Measurements from ENCODE around the gene RABEPK.

Gene RABEPK

GRCh38 chr9:125239631-125240597 is 39.6 kb downstream of the RABEPK start:
- Histone ChIP-seq H4K8ac (ENCODE audit: low read depth, low read length) (no peak overlapping the region), H2AK5ac (ENCODE audit: low read depth, low read length) (no peak overlapping the region), H2BK120ac (ENCODE audit: low read depth, low read length) (no peak overlapping the region), H2BK12ac (ENCODE audit: low read length) (no peak overlapping the region), H3K79me1 (ENCODE audit: low read depth, low read length) (peaks cover 6% of the 10 kb centered on the region), H3K4me2 (ENCODE audit: insufficient read depth, low read length, poor library complexity, severe bottlenecking) (peak overlapping the region; percentile 64), H3K23ac (ENCODE audit: low read depth, low read length, poor library complexity) (no peak overlapping the region), H2BK5ac (ENCODE audit: low read length) (no peak overlapping the region), H4K91ac (ENCODE audit: low read depth, low read length, poor library complexity) (no peak overlapping the region), H3K9me3 (replicated peaks in 1 of 2; ENCODE audit: control insufficient read depth in 2 of 2, insufficient read depth in 1 of 2, low read depth in 1 of 2, low read length in 2 of 2) (no peaks in the 10 kb centered on the region), H3K14ac (ENCODE audit: low read length) (no peak overlapping the region), H3K27ac (replicated peaks; ENCODE audit: low read length) (no peak overlapping the region), H2AFZ (ENCODE audit: low read length) (no peak overlapping the region), H3K4ac (ENCODE audit: low read length) (no peak overlapping the region), H3K9ac (ENCODE audit: low read depth, low read length, poor library complexity) (no peak overlapping the region), H2BK15ac (ENCODE audit: low read length) (no peak overlapping the region), H3K27me3 (ENCODE audit: control insufficient read depth in 3 of 3, insufficient read depth in 3 of 3, low read depth in 1 of 3, low read length in 3 of 3) (no peaks in the 10 kb centered on the region), H3K4me1 (ENCODE audit: control insufficient read depth in 2 of 2, insufficient read depth in 1 of 2, low read depth in 1 of 2, low read length in 2 of 2) (peaks cover 6 to 9% of the 10 kb centered on the region in 2 donors), H3K4me3 (ENCODE audit: low read length in 2 of 2) (peak overlapping the region; percentile 94 to 98), H3K18ac (ENCODE audit: low read length) (no peak overlapping the region), H3K36me3 (replicated peaks in 1 of 2; ENCODE audit: control insufficient read depth in 2 of 2, insufficient read depth in 2 of 2, low read length in 2 of 2) (peaks cover 17 to 57% of the 10 kb centered on the region in 2 donors)
- no peak for DNase-seq (ENCODE audit: low spot score)
- no CpG with 5 or more reads among the region's 8 CpGs for WGBS, 2 donors (ENCODE audit: extremely low coverage in 2 of 2, insufficient read length in 2 of 2, insufficient replicate concordance in 1 of 2)

GRCh38 chr9:125240649-125240999 is 40.3 kb downstream of the RABEPK start:
- no peak overlapping the region for H3K4ac ChIP-seq (ENCODE audit: low read length)
- H3K14ac ChIP-seq (ENCODE audit: low read length): peak overlapping the region; percentile 77
- H2AK5ac ChIP-seq (ENCODE audit: low read depth, low read length): peak overlapping the region; percentile 79
- peaks cover 17 to 50% of the 10 kb centered on the region in 2 donors for H3K36me3 ChIP-seq (replicated peaks in 1 of 2; ENCODE audit: control insufficient read depth in 2 of 2, insufficient read depth in 2 of 2, low read length in 2 of 2)
- peak overlapping the region; percentile 94 to 98 for H3K4me3 ChIP-seq (ENCODE audit: low read length in 2 of 2)
- H2AFZ ChIP-seq (ENCODE audit: low read length): peak overlapping the region; percentile 87
- peak overlapping the region; percentile 100 for H3K23ac ChIP-seq (ENCODE audit: low read depth, low read length, poor library complexity)
- peak; percentile 23 for DNase-seq (ENCODE audit: low spot score)
- H2BK12ac ChIP-seq (ENCODE audit: low read length): no peak overlapping the region
- H2BK15ac ChIP-seq (ENCODE audit: low read length): peak overlapping the region; percentile 27
- peak overlapping the region; percentile 100 for H3K9ac ChIP-seq (ENCODE audit: low read depth, low read length, poor library complexity)
- peaks cover 6 to 9% of the 10 kb centered on the region in 2 donors for H3K4me1 ChIP-seq (ENCODE audit: control insufficient read depth in 2 of 2, insufficient read depth in 1 of 2, low read depth in 1 of 2, low read length in 2 of 2)
- H3K4me2 ChIP-seq (ENCODE audit: insufficient read depth, low read length, poor library complexity, severe bottlenecking): peak overlapping the region; percentile 64
- H3K27me3 ChIP-seq (ENCODE audit: control insufficient read depth in 3 of 3, insufficient read depth in 3 of 3, low read depth in 1 of 3, low read length in 3 of 3): no peaks in the 10 kb centered on the region
- no peak overlapping the region for H2BK120ac ChIP-seq (ENCODE audit: low read depth, low read length)
- H4K91ac ChIP-seq (ENCODE audit: low read depth, low read length, poor library complexity): peak overlapping the region; percentile 86
- H3K9me3 ChIP-seq (replicated peaks in 1 of 2; ENCODE audit: control insufficient read depth in 2 of 2, insufficient read depth in 1 of 2, low read depth in 1 of 2, low read length in 2 of 2): no peaks in the 10 kb centered on the region
- H3K27ac ChIP-seq (replicated peaks; ENCODE audit: low read length): peak overlapping the region; percentile 65
- peaks cover 6% of the 10 kb centered on the region for H3K79me1 ChIP-seq (ENCODE audit: low read depth, low read length)
- peak overlapping the region; percentile 97 for H3K18ac ChIP-seq (ENCODE audit: low read length)
- peak overlapping the region; percentile 70 for H4K8ac ChIP-seq (ENCODE audit: low read depth, low read length)
- peak overlapping the region; percentile 84 for H2BK5ac ChIP-seq (ENCODE audit: low read length)
- no CpG with 5 or more reads among the region's 33 CpGs for WGBS, 2 donors (ENCODE audit: extremely low coverage in 2 of 2, insufficient read length in 2 of 2, insufficient replicate concordance in 1 of 2)

- peak; percentile 99 for DNase-seq (ENCODE audit: low spot score)
- peak within 1 kb of the TSS; percentile 79 for H2AK5ac ChIP-seq (ENCODE audit: low read depth, low read length)
- H2BK15ac ChIP-seq (ENCODE audit: low read length): peak within 1 kb of the TSS; percentile 53
- no peaks in the 10 kb centered on the region for H3K9me3 ChIP-seq (replicated peaks in 1 of 2; ENCODE audit: control insufficient read depth in 2 of 2, insufficient read depth in 1 of 2, low read depth in 1 of 2, low read length in 2 of 2)
- peak within 1 kb of the TSS; percentile 70 for H3K27ac ChIP-seq (replicated peaks; ENCODE audit: low read length)
- no CpG with 5 or more reads among the region's 59 CpGs for WGBS, 2 donors (ENCODE audit: extremely low coverage in 2 of 2, insufficient read length in 2 of 2, insufficient replicate concordance in 1 of 2)
- H3K4me1 ChIP-seq (ENCODE audit: control insufficient read depth in 2 of 2, insufficient read depth in 1 of 2, low read depth in 1 of 2, low read length in 2 of 2): peaks cover 6 to 9% of the 10 kb centered on the region in 2 donors
- peaks cover 14 to 44% of the 10 kb centered on the region in 2 donors for H3K36me3 ChIP-seq (replicated peaks in 1 of 2; ENCODE audit: control insufficient read depth in 2 of 2, insufficient read depth in 2 of 2, low read length in 2 of 2)
- H3K79me1 ChIP-seq (ENCODE audit: low read depth, low read length): peaks cover 6% of the 10 kb centered on the region
- no peak within 1 kb of the TSS for H2BK12ac ChIP-seq (ENCODE audit: low read length)
- peak within 1 kb of the TSS; percentile 70 for H4K8ac ChIP-seq (ENCODE audit: low read depth, low read length)
- peak within 1 kb of the TSS; percentile 94 to 98 for H3K4me3 ChIP-seq (ENCODE audit: low read length in 2 of 2)
- peak within 1 kb of the TSS; percentile 86 for H4K91ac ChIP-seq (ENCODE audit: low read depth, low read length, poor library complexity)
- H3K23ac ChIP-seq (ENCODE audit: low read depth, low read length, poor library complexity): peak within 1 kb of the TSS; percentile 100
- H3K4ac ChIP-seq (ENCODE audit: low read length): peak within 1 kb of the TSS; percentile 4
- H3K27me3 ChIP-seq (ENCODE audit: control insufficient read depth in 3 of 3, insufficient read depth in 3 of 3, low read depth in 1 of 3, low read length in 3 of 3): no peaks in the 10 kb centered on the region
- peak within 1 kb of the TSS; percentile 77 for H3K14ac ChIP-seq (ENCODE audit: low read length)
- H3K9ac ChIP-seq (ENCODE audit: low read depth, low read length, poor library complexity): peak within 1 kb of the TSS; percentile 100
- H2BK5ac ChIP-seq (ENCODE audit: low read length): peak within 1 kb of the TSS; percentile 84
- peak within 1 kb of the TSS; percentile 97 for H3K18ac ChIP-seq (ENCODE audit: low read length)
- H2AFZ ChIP-seq (ENCODE audit: low read length): peak within 1 kb of the TSS; percentile 87
- peak within 1 kb of the TSS; percentile 86 for H3K4me2 ChIP-seq (ENCODE audit: insufficient read depth, low read length, poor library complexity, severe bottlenecking)
- H2BK120ac ChIP-seq (ENCODE audit: low read depth, low read length): no peak within 1 kb of the TSS
Observed at GRCh38 chr9:125241000-125241862, 40.9 kb downstream of the RABEPK start, which contains the start of gene HSPA5. TSS of gene HSPA5 (minus strand) at chr9:125241343. CDS start at chr9:125241126, 217 bp downstream.

All from neuronal stem cell (in vitro differentiated cells).